ENCODE measurements around the gene C19orf47.

DNA sequence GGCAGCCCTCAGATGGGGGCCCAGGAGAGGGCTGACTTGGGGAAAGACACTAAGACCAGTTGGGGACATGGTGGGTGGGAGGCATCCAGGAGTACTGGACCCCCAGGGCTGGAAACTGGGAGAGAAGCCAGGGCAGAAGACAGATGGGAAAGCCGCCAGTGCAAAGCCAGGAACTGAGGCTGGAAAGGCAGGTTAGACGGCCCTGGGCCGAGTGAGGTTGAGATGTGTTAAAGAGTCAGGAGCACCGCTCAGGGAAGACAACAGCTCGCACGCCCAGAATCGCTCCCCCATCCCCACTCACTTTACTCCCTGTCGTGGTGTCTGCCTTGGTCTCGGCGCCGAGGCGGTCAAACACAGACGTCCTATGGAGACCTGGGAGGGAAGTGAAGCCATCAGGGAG lies 24.5 kb downstream of the C19orf47 start:
- TF ChIP-seq POLR2A (IDR thresholded peaks at IDR 0.05): no peak
- TF ChIP-seq, protein P1, sequence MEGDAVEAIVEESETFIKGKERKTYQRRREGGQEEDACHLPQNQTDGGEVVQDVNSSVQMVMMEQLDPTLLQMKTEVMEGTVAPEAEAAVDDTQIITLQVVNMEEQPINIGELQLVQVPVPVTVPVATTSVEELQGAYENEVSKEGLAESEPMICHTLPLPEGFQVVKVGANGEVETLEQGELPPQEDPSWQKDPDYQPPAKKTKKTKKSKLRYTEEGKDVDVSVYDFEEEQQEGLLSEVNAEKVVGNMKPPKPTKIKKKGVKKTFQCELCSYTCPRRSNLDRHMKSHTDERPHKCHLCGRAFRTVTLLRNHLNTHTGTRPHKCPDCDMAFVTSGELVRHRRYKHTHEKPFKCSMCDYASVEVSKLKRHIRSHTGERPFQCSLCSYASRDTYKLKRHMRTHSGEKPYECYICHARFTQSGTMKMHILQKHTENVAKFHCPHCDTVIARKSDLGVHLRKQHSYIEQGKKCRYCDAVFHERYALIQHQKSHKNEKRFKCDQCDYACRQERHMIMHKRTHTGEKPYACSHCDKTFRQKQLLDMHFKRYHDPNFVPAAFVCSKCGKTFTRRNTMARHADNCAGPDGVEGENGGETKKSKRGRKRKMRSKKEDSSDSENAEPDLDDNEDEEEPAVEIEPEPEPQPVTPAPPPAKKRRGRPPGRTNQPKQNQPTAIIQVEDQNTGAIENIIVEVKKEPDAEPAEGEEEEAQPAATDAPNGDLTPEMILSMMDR (IDR thresholded peaks at IDR 0.05 in 4 of 5, conservative IDR thresholded peaks at IDR 0.05 in 1 of 5): no peak
